ENCODE data around the gene BEAN1.

Gene BEAN1, protein sequence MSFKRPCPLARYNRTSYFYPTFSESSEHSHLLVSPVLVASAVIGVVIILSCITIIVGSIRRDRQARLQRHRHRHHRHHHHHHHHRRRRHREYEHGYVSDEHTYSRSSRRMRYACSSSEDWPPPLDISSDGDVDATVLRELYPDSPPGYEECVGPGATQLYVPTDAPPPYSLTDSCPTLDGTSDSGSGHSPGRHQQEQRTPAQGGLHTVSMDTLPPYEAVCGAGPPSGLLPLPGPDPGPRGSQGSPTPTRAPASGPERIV

DNA sequence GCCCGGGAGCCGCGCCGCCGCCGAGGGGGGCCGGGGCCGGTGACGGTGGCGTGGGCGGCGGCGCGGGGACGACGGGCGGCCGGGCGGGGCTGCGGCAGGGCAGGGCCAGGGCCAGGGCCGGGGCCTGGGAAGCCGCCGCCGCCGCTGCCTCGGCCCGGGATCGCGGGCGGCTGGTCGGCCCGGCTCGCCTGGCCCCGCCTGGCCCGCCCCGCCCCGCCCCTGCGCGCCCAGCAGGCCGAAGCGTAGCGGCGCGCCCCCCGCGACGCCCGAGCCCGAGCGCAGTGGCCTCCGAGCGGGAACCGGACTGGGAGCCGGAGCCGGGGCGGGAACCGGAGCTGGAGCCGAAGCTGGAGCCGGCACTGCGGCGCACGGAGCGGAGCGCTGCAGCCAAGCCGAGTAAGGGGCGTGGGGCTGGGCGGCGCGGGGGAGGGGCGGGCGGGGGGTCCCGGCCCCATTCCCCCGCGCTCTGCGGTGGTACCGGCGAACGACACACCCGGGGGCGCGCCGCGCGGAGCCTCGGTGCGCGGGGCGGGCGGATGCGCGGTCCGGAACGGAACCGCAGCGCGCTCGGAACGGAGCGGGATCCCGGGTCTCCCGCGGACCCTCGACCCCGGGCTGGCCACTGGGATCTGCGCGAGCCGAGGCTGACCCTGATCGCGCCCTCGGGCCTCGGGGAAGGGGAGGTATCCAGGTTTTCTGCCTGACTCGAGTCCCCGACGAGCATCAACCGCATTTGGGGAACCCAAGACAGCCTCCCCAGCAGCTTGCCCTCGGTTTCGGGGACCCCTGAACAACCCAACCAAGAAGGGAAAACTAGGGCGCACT lies at the start of gene BEAN1:
BEAN1 (plus strand) TSS at position 260 of the 825 bp plus-strand sequence. CDS start 10,382 bp downstream, outside the sequence.
- DNase-seq, result no peak

DNA sequence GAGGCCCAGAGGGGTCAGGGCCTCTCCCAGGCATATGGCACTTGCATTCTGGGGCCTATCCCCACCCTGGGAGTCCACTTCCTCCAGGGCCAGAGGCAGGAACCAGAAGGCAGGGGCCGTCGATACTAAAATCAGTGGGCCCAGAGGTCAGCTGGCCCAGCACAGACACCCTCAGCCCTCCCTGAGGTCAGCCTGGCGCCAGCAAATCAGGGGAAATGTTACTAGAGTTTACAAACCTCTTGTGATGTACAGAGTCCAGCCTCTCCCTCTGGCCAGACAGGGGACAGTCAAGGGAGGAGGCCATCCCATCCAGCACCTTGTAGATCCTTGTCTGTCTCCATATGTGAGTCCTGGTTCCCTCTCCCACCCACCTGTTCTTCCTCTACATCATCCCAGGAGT lies 49.8 kb upstream of the BEAN1 start:
- DNase-seq, result no peak

GRCh38 chr16:66378741-66379570 lies 48.1 kb upstream of the BEAN1 start:
- no peak for DNase-seq

- no peak for DNase-seq
These were observed 47.5 kb upstream of the BEAN1 start for GRCh38 chr16:66379571-66379941.

GRCh38 chr16:66380421-66380820 lies 46.7 kb upstream of the BEAN1 start:
- DNase-seq, result no peak

- DNase-seq, result no peak
These were observed 45.4 kb upstream of the BEAN1 start for GRCh38 chr16:66381585-66382170.

DNA sequence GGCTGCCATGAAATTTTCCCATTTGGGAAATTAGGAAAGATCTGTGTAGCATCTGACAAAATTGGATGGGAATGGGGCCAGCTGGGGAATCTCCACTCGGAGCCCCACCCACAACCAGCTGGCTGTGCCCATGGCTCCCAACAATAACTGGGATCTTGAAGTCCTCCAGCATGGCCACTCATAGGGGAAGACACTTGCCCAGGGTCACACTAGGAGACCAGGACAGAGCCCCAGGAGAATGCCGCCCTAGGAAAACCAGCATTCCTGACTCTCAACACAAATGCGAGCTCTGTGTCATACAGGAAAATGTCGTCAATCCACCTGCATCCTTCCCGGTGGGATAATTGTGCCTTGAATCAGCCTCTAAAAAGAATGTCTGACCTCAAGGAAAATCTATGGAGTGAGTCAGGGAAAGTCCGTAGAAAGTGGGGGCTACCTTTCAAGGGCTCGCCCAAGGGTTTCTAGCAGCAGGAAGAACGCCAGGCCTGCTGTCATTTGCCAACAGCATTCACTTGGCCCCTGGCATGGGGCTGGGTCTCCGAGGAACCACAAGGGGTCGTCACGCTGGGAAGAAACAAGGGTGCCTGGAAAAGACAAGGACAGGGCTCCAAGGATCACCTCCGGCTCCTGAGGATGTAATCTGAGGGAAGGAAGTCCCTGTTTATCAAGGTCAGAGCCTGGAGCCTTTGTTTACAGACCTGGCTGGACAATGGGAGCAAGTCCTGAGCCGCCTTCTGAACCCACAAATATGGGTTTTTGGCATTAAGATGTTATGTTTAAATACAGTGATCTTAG lies 44.7 kb upstream of the BEAN1 start:
- DNase-seq, result no peak

GRCh38 chr16:66382966-66383299 lies 44.2 kb upstream of the BEAN1 start:
- no peak for DNase-seq

DNA sequence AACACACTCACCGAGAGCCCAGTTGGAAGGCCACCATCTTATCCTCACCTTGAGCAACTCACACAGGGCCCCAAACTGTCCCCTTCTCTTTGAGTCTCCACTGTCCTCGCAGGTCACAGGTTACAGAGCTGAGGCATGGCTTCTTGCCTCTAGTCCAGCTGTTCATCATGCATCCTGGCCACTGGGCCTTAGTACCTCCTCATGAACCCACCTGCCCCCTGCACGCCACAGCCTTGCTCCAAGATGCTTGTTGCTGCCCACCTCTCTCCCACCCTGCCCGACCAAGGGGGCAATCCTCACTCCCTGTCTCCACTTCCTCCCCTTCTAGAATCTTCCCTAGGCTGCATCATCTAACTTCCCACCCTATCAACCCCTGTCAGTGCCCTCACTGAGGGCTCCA lies 43.5 kb upstream of the BEAN1 start:
- no peak for DNase-seq

DNA sequence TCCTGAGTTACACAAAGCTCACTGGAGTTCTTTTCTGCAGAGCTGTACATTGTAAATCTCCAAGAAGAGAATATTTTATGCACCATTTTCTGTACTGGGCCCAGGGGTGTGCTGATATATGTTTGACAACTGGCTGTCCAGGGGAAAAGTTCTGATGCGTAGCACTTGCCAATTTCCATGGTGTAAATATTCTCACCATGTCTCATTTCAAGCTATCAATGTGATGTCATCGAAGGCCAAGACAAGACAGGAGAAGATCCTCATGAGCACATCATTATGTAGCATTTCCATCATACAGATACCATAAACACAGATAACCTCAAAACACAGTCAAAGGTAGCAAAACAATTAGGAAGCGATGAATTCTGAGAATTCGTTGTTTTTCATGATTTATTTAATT lies 41.7 kb upstream of the BEAN1 start:
- DNase-seq, result no peak

DNA sequence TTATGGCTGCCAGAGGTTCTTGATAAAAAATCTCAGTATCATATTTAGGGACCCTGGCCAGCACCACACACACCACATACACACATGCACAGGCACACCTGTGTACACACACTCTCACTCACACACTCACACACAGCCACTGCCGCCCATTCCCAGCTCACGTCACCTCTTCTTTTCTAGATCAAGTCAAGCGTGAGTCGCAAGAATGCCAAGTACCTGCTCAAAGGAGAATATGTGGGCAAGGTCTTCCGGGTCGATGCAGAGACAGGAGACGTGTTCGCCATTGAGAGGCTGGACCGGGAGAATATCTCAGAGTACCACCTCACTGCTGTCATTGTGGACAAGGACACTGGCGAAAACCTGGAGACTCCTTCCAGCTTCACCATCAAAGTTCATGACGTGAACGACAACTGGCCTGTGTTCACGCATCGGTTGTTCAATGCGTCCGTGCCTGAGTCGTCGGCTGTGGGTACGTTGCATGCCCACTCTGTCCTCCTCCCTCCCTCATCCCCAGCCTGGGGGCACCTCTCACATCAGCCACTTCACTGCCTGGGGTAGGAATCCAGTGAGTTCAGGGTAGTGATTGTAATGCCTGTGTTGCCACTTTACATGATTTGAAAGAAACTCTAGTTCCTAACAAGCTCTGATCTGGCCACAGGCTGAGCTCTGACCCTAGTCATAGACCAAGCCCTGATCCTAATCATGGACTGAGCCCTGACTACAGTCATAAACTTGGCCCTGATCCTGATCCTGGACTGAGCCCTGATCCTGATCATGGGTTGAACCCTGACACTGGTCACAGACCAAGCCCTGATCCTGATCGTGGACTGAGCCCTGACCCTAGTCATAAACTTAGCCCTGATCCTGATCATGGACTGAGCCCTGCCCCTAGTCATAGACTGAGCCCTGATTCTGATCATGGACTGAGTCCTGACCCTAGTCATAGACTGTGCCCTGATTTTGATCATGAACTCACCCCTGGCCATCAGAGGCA lies 40.2 kb upstream of the BEAN1 start:
- DNase-seq, result no peak

DNA sequence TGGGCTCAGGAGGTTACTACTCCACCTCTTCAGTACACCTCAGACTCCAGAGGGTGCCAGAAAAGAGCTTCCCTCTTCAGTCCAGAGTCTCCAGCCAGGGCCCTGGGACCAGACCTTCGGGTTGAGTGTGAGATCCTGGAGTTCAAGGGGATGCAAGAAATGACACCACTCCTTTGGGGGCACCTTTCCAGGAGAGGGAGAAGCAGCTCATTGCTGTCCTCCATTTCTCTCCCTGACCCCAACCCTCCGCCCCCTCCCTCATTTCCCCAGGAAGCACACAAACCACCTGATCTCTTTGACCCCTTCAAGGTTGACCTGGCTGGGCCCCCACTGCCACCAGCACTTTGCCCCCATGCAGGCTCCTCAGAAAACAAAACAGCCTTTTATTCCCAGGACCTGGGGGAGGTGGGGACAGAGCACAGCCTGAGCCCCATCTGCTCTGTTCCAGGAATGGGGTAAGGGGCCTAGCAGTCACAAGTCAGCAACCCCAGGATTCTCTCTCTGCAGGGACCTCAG lies 39.2 kb upstream of the BEAN1 start:
- no peak for DNase-seq

GRCh38 chr16:66388350-66389139 lies 38.5 kb upstream of the BEAN1 start:
- DNase-seq, result no peak

DNA sequence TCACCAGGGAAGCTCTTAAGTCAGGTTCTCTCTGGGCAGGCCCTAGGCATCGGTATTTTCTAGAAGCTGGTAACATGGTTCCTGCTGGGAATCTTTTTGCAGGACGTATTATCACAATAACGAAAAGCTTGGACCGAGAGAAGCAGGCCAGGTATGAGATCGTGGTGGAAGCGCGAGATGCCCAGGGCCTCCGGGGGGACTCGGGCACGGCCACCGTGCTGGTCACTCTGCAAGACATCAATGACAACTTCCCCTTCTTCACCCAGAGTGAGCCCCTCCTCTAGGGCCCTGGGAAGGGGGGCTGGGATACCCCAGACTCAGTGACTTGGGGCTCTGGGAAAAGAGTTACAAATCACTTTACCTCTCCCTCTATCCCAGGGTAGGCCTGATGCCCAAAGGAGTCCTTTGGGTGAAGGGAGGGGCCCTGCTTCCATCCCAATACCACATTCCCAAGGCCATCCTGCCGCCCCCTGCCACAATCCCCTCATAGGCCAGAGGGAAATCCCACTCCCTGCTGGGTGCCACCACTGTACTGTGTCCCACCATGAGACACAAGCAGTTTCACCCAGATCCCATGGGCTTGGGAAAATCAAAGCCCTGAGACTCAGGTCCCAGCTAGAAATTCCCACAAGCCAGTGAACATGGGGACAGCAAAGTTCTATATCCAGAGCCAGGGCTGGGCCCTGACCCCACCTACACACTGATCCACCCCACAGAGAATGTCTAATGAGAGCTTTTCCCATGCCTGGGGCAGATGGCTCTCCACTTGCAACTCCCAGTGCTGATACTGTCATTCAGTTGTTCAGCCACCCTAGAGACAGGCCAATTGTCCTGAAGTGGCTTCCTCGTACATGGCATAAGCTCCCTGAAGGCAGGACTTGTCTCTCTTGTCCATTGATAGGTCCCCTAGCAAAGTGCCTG lies 37.6 kb upstream of the BEAN1 start:
- no peak for DNase-seq

DNA sequence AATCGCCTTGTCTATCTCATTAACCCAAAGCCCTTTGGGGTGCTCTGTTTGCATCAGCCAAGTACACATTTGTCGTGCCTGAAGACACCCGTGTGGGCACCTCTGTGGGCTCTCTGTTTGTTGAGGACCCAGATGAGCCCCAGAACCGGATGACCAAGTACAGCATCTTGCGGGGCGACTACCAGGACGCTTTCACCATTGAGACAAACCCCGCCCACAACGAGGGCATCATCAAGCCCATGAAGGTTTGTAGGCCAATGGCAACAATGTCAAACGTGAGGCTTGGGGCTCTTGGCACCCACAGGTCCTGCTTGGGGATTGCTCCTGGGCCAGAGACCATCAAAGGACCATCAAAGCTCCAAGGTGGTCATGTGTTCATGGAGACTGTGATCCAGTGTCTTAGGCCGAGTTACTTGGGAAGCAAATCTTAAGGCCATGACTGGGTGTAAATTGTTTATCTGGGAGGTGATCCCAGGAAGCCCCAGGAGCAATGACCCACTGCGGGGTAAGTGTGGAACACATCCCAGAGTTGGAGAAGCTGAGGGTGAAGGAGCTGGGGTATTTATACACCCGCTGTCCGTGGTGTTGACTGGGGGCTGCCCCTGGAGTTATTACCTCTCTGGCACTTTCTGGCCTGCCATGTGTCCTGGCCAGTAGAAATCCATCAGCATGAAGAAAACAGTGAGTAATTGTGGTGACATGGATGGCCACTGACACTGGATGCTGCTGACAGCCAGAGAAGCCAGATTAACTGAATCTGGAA lies 36.6 kb upstream of the BEAN1 start:
- no peak for DNase-seq

DNA sequence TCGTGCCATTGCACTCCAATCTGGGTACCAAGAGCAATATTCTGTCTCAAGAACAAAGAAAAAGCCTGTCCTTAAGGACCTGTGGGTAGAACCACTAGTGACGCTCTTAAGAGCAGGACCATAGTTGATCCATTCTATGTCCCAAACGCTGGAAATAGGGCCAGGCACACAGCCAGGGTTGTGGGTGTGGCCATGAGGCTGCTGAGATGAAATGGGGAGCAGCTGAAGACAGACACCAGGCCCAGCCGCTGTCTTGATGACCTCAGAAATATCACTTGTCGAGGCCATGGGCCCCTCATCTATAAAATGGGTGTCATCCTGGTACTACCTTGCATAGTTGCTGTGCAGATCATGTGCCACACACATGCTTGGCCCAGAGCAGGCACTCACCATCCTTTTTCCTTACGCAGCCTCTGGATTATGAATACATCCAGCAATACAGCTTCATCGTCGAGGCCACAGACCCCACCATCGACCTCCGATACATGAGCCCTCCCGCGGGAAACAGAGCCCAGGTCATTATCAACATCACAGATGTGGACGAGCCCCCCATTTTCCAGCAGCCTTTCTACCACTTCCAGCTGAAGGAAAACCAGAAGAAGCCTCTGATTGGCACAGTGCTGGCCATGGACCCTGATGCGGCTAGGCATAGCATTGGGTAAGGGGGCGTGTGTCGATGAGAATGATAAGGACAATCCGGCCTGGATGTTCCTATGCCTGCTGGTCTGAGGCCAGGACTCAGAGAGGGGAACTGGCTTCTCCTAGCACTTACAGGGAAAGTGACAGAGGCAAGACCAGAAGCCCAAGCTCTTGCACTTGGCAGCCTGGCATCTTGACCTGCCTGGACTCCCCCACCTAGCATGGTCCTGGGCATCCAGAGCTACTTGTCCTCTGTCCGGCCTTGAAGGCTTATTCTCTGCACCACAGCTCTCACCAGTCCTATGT lies 35.1 kb upstream of the BEAN1 start:
- no peak for DNase-seq

All from stimulated activated CD8-positive, alpha-beta memory T cell treated with anti-CD3 and anti-CD28 coated beads, Interleukin-4, amount 100 ng/mL, for 48 hours (primary cell).